Keratinocyte (primary cell): ENCODE data around the gene CLCNKB. TPM values are rescaled to one million over a fixed set of nuclear protein-coding genes. Genes with fewer than 3 reads are reported as not detected.
"Not testable (repeated sequence)": the region's sequence is repeated elsewhere in the genome, so short reads cannot be mapped to it uniquely, and the experiment has no call there.

Experiments
- DNase-seq: peaks from one replicate; pipeline ENCODE4 v3.0.0-alpha.2; 2011; ENCODE audit warnings: low read depth, missing footprints, low spot score
- FAIRE-seq: peaks from 2 replicates; lab custom pipeline; 2011; peaks lifted over from hg19 to GRCh38; lab: Jason Lieb, UNC
- H2AFZ ChIP-seq: 2 replicates; pipeline ENCODE4 v1.6.0; 2012; ENCODE audit warnings: low read length, control low read depth, inconsistent platforms; ENCODE audit not compliant: control insufficient read depth
- H3K27ac ChIP-seq: 2 replicates; pipeline ENCODE4 v1.5.1; 2011; ENCODE audit warnings: low read length; ENCODE audit not compliant: control insufficient read depth, insufficient read depth
- H3K27me3 ChIP-seq: 3 replicates; pipeline ENCODE4 v1.6.0; 2011; ENCODE audit warnings: low read length; ENCODE audit not compliant: control insufficient read depth, insufficient read depth; ENCODE audit errors: extremely low read depth
- H3K36me3 ChIP-seq, 2 experiments: 2 replicates in 1 of 2; 3 replicates in 1 of 2; pipeline ENCODE4 v1.5.1; 2011; ENCODE audit warnings: low read length in 2 of 2, mild to moderate bottlenecking in 1 of 2; ENCODE audit not compliant: control insufficient read depth in 2 of 2, insufficient read depth in 2 of 2; ENCODE audit errors: extremely low read depth in 1 of 2
- H3K4me1 ChIP-seq: 3 replicates; pipeline ENCODE4 v1.5.1; 2011; ENCODE audit warnings: low read length; ENCODE audit not compliant: control insufficient read depth, insufficient read depth; ENCODE audit errors: extremely low read depth
- H3K4me2 ChIP-seq: 3 replicates; pipeline ENCODE4 v1.6.0; 2011; ENCODE audit warnings: low read depth, low read length; ENCODE audit not compliant: control insufficient read depth, insufficient read depth; ENCODE audit errors: extremely low read depth
- H3K4me3 ChIP-seq, 3 experiments: fragments of 200-600 bp in 1 of 3; sonication (generic) in 1 of 3; 2 replicates in 2 of 3; 3 replicates in 1 of 3; pipeline ENCODE4 v1.5.1; 2011 to 2016; ENCODE audit warnings: low read length in 3 of 3, mild to moderate bottlenecking in 3 of 3, control low read depth in 2 of 3, inconsistent platforms in 1 of 3, low read depth in 1 of 3, mixed read lengths in 1 of 3, mixed run types in 1 of 3, moderate library complexity in 1 of 3; ENCODE audit not compliant: control insufficient read depth in 2 of 3, insufficient read depth in 2 of 3; ENCODE audit errors: extremely low read depth in 1 of 3
- H3K79me2 ChIP-seq: 2 replicates; pipeline ENCODE4 v1.6.0; 2012; ENCODE audit warnings: low read length; ENCODE audit not compliant: control insufficient read depth, insufficient read depth
- H3K9ac ChIP-seq: 3 replicates; pipeline ENCODE4 v1.6.0; 2011; ENCODE audit warnings: low read length; ENCODE audit not compliant: control insufficient read depth, insufficient read depth; ENCODE audit errors: extremely low read depth
- H3K9me1 ChIP-seq: 3 replicates; pipeline ENCODE4 v1.6.0; 2011; ENCODE audit warnings: low read length; ENCODE audit not compliant: control insufficient read depth, insufficient read depth; ENCODE audit errors: extremely low read depth
- H3K9me3 ChIP-seq: 2 replicates; pipeline ENCODE4 v1.5.1; 2012; ENCODE audit warnings: low read depth, low read length; ENCODE audit not compliant: control insufficient read depth
- H4K20me1 ChIP-seq: 3 replicates; pipeline ENCODE4 v1.6.0; 2011; ENCODE audit warnings: low read length; ENCODE audit not compliant: control insufficient read depth, insufficient read depth; ENCODE audit errors: extremely low read depth
- CTCF ChIP-seq, 3 experiments: IDR thresholded peaks in 1 of 3; conservative IDR thresholded peaks in 1 of 3; optimal IDR thresholded peaks in 1 of 3; 2 replicates in 2 of 3; 3 replicates in 1 of 3; pipeline versions ENCODE3 to v1.5.1; 2011; ENCODE audit warnings: low read length in 3 of 3, mild to moderate bottlenecking in 3 of 3, moderate library complexity in 2 of 3, control low read depth in 1 of 3, inconsistent platforms in 1 of 3; ENCODE audit not compliant: insufficient read depth in 2 of 3; ENCODE audit errors: extremely low read depth in 1 of 3
- EZH2 ChIP-seq: IDR thresholded peaks from one replicate; pipeline ENCODE4 v1.6.1; 2012; ENCODE audit warnings: inconsistent platforms, mild to moderate bottlenecking, low read length, moderate library complexity
- dilution Hi-C: fragments of 300-500 bp; cut with MboI; formaldehyde crosslinking; loops from one replicate; pipeline ENCODE4 v1.7.0; 2020; ENCODE audit warnings: low sequenced_read_pairs; ENCODE audit not compliant: extremely low pct_ligation_motif_present
- polyA plus RNA-seq, 5 experiments: library from polyadenylated mRNA; depleted of rRNA in 3 of 5; stranded (reverse) in 3 of 5; stranded (forward) in 1 of 5; unstranded in 1 of 5; fragments of >200 nt; gene quantifications; 1 replicate in 1 of 5; 2 replicates in 3 of 5; 3 replicates in 1 of 5; pipeline versions ENCODE4 v1.2.1 to v1.2.3, GENCODE V29; 2011 to 2012; ENCODE audit warnings: missing spikeins in 2 of 5, low read depth in 1 of 5, low replicate concordance in 1 of 5

Gene CLCNKB
- polyA plus RNA-seq, 1 donor (not counting 4 experiments of a cell fraction or from before 2014, with no cell fraction given) = not detected

DNA sequence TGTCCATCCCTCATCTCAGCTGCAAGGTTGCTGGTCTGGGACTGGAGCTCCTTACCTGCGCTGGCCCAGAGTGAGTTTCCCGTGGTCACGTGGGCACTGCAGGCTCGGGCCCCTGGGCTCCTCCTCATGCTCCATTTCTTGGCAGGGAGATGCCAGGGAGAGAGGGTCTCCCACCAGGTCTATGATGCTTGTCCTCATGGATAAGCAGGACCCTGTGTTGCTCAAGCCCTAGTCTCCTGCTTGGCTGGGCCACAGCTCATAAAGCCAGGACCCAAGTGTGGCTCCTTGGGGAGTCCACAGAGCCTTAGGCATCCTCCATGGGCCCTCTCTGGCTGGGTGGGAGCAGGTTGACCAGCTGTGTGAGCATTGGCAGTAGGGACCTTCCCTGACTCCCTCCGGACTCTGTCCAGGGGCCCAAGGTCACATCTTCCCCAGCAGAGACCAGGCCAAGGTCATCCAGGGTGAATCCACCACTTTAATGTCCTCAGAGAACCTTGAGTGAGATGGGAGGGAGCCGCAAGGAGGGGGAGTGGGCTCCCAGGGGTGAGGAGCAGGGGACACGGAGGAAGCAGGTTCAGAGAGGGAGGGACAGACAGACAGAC lies 13.8 kb downstream of the CLCNKB start:
- H3K9ac ChIP-seq, H3K79me2 ChIP-seq, H3K9me1 ChIP-seq, H4K20me1 ChIP-seq, dilution Hi-C loops, H3K4me2 ChIP-seq, H3K4me1 ChIP-seq, H3K27me3 ChIP-seq, H3K27ac ChIP-seq, H3K4me3 ChIP-seq, FAIRE-seq, H2AFZ ChIP-seq, H3K36me3 ChIP-seq, H3K9me3 ChIP-seq, DNase-seq: not testable (repeated sequence)

- H2AFZ ChIP-seq, H3K4me1 ChIP-seq, H3K27ac ChIP-seq, H3K79me2 ChIP-seq, H3K9ac ChIP-seq, H3K4me2 ChIP-seq, DNase-seq, FAIRE-seq, H3K27me3 ChIP-seq, H3K9me1 ChIP-seq, H3K36me3 ChIP-seq, H4K20me1 ChIP-seq, dilution Hi-C loops, H3K4me3 ChIP-seq, H3K9me3 ChIP-seq: not testable (repeated sequence)
These were observed 15.0 kb downstream of the CLCNKB start for GRCh38 chr1:16058394-16059120.

DNA sequence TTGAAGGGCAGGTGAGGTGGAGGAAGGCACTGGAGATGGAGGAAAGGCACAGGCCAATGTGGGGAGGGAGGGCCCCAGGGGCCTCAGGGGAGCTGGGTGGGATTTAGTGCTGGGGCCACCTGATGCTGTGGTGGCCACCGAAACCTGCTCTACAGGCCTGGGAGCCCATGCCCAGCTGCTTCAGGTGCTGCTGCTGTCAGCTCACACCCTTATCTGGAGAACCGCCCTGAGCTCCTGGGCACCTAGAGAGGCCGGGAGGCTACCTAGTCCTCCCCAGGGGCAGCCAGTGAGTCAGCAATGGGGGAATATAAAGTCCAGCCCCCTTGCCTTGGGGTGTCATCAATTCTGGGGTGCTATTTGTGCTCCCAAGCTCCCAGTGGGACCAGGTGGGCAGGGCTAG lies 17.7 kb downstream of the CLCNKB start:
- H3K27me3 ChIP-seq = no peaks in the 10 kb centered on the region
- H3K27ac ChIP-seq = no peak overlapping the region
- FAIRE-seq = no peak
- H3K79me2 ChIP-seq = no peaks in the 10 kb centered on the region
- TF ChIP-seq CTCF (optimal IDR thresholded peaks at IDR 0.05 in 1 of 3, IDR thresholded peaks at IDR 0.05 in 1 of 3, conservative IDR thresholded peaks at IDR 0.05 in 1 of 3; ENCODE audit: extremely low read depth in 1 of 3, insufficient read depth in 2 of 3, low read length in 3 of 3) = no peak
- TF ChIP-seq EZH2 = no peak
- H3K4me1 ChIP-seq = no peaks in the 10 kb centered on the region
- H3K9ac ChIP-seq = no peak overlapping the region
- dilution Hi-C loops = no loop called here
- H3K4me2 ChIP-seq = no peak overlapping the region
- DNase-seq = no peak
- H3K9me1 ChIP-seq = no peaks in the 10 kb centered on the region
- no peaks in the 10 kb centered on the region for H4K20me1 ChIP-seq
- no peaks in the 10 kb centered on the region for H3K36me3 ChIP-seq
- no peaks in the 10 kb centered on the region for H3K9me3 ChIP-seq
- no peak overlapping the region for H3K4me3 ChIP-seq
- H2AFZ ChIP-seq = no peak overlapping the region

DNA sequence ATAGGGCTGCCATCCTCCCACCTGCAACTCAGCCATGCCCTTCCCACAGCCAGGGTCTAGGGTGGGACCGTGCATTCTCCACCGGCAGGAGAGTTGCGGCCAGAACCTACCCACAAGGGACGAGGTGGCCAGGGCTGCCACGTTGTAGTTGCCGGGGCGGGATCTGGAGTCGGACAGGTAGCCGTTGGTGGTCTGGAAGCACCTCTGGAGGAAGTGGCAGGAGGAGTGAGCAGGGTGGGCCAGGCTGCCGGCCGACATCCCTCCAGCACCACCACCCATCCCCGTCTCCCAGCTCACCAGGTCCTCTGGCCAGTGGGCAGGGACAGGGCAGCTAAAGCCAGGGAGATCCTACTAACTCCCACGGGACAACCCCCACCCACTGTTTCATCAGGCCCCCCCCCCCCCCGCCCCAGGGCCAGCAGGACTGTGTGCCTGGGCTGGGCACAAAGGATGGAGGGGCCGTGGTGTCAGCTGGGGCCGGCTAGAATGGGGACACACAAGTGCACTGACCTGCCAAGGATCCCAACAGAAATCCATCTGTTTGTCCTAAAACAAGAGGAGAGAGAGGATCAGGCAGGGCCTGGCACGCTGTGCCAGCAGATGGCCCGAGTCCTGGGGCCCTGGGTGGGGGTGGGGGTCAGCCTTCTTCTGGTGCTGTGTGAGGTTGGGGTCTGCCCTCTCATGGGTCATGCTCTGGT lies 18.6 kb downstream of the CLCNKB start:
- dilution Hi-C loops, H3K36me3 ChIP-seq, H3K4me2 ChIP-seq, H3K9me1 ChIP-seq, FAIRE-seq, H3K27me3 ChIP-seq, H4K20me1 ChIP-seq, DNase-seq, H3K4me1 ChIP-seq, H3K4me3 ChIP-seq, H3K9ac ChIP-seq, H3K27ac ChIP-seq, H3K79me2 ChIP-seq, H2AFZ ChIP-seq, H3K9me3 ChIP-seq: not testable (repeated sequence)
